Measurements from ENCODE around the gene SLC15A1. TPM values are rescaled to one million over a fixed set of nuclear protein-coding genes. Genes with fewer than 3 reads are reported as not detected.
A peak's percentile ranks its signal among the peaks of the same experiment; 100 is the strongest.

SLC15A1 gene
- total RNA-seq, 1 experiment from 2014 or later, result 1.9 TPM

DNA sequence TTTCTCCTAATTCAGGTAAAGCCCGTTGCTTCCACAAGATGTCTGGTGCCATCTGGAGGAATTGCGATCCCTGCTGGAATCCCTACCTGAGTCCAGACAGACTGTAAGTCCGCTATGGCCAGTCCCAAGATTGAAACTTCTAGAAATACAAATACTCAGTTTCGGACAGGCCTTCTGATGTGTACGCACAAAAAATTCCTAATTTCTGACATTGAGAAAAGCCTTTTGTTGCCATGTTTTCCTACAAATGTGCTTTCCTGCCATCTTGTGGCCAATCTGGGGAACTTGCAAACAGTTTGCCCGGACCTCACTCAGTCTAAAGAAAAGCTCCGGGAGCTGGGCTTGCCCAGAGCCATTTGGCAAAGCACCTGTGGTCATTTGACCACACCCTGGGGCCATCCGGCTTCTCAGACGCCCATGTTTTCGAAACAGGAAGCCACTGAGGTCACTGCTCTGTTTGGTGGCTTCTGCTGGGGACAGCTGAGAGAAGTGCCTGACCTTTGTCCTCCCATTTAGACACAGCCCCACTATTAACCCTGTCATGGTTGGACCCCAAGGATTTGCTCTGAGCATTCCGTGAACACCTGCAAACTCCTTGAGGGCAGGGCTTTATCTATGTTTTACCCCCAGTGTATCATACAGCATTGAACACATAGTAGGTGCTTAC lies 79.4 kb downstream of the SLC15A1 start:
- Mint-ChIP-seq H3K27me3 (ENCODE audit: low read depth) (peaks cover 13% of the 10 kb centered on the region), H3K4me1 (peaks cover 22 to 29% of the 10 kb centered on the region in 2 experiments), H3K9me3 (no peaks in the 10 kb centered on the region), H3K4me3 (peak overlapping the region in 1 of 2 experiments; percentile 43; a peak in 2 of 5 replicates), H3K27ac (no peak overlapping the region; a peak in 1 of 7 replicates), H3K36me3 (ENCODE audit: insufficient read depth in 1 of 3, low read depth in 3 of 3) (no peaks in the 10 kb centered on the region)
- Histone ChIP-seq H3K27ac (ENCODE audit: insufficient read length, low read depth, low read length) (no peak overlapping the region), H4K91ac (ENCODE audit: insufficient read length, low read depth, low read length) (no peak overlapping the region), H2BK15ac (ENCODE audit: low read depth, low read length) (no peak overlapping the region), H4K5ac (ENCODE audit: insufficient read length, low read depth, low read length) (no peak overlapping the region), H2BK5ac (ENCODE audit: insufficient read length, low read length) (no peak overlapping the region), H3K4me1 (ENCODE audit: insufficient read depth, low read length) (peaks cover 4% of the 10 kb centered on the region; the same call in 1 of the 2 replicates), H2BK120ac (ENCODE audit: low read depth, low read length, poor library complexity, severe bottlenecking) (no peak overlapping the region), H3K4ac (ENCODE audit: low read depth, low read length) (no peak overlapping the region), H3K56ac (ENCODE audit: insufficient read length, low read depth, low read length) (no peak overlapping the region), H2BK20ac (ENCODE audit: low read depth, low read length, poor library complexity, severe bottlenecking) (no peak overlapping the region), H3K9me3 (ENCODE audit: control insufficient read depth, low read depth, low read length) (no peaks in the 10 kb centered on the region), H2AFZ (ENCODE audit: low read length) (peak overlapping the region; percentile 53), H3K23ac (ENCODE audit: insufficient read length, low read depth, low read length) (no peak overlapping the region), H4K20me1 (ENCODE audit: control insufficient read depth, insufficient read depth, insufficient read length) (no peaks in the 10 kb centered on the region), H3K18ac (ENCODE audit: insufficient read length, low read depth, low read length) (no peak overlapping the region), H2BK12ac (ENCODE audit: insufficient read length, low read depth, low read length) (no peak overlapping the region), H3K14ac (ENCODE audit: insufficient read depth, low read length) (no peak overlapping the region), H4K8ac (replicated peaks; ENCODE audit: insufficient read length, low read depth, low read length) (no peak overlapping the region), H3K23me2 (ENCODE audit: insufficient read length, low read depth, low read length, poor library complexity, severe bottlenecking) (peaks cover 2% of the 10 kb centered on the region), H3K4me2 (ENCODE audit: insufficient read depth, insufficient read length, low read length) (peak overlapping the region; percentile 21), H3T11ph (ENCODE audit: low read length) (no peak overlapping the region), H3K79me2 (ENCODE audit: insufficient read depth, low read length) (no peaks in the 10 kb centered on the region), H3K9ac (ENCODE audit: extremely low read depth, insufficient read length, low read length) (no peak overlapping the region), H3K27me3 (ENCODE audit: insufficient read depth, low read length) (no peaks in the 10 kb centered on the region; the same call in 1 of the 2 replicates), H3K79me1 (ENCODE audit: insufficient read depth, low read depth, low read length, poor library complexity, severe bottlenecking) (no peaks in the 10 kb centered on the region), H2AK5ac (ENCODE audit: insufficient read length, low read length) (no peak overlapping the region)
- no CpG with 5 or more reads among the region's 11 CpGs for WGBS (ENCODE audit: extremely low coverage, insufficient read length, low lambda C conversion rate)
- peak; percentile 80 for DNase-seq
- TF ChIP-seq, protein P1, sequence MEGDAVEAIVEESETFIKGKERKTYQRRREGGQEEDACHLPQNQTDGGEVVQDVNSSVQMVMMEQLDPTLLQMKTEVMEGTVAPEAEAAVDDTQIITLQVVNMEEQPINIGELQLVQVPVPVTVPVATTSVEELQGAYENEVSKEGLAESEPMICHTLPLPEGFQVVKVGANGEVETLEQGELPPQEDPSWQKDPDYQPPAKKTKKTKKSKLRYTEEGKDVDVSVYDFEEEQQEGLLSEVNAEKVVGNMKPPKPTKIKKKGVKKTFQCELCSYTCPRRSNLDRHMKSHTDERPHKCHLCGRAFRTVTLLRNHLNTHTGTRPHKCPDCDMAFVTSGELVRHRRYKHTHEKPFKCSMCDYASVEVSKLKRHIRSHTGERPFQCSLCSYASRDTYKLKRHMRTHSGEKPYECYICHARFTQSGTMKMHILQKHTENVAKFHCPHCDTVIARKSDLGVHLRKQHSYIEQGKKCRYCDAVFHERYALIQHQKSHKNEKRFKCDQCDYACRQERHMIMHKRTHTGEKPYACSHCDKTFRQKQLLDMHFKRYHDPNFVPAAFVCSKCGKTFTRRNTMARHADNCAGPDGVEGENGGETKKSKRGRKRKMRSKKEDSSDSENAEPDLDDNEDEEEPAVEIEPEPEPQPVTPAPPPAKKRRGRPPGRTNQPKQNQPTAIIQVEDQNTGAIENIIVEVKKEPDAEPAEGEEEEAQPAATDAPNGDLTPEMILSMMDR (conservative IDR thresholded peaks at IDR 0.05), result peak; percentile 97

All from H9 (cell line).